ENCODE data around the gene PPP2R2B.

PPP2R2B gene

GRCh38 chr5:146699664-146700418 lies 178.7 kb downstream of the PPP2R2B start:
- no peak for DNase-seq (ENCODE audit: low read depth)

GRCh38 chr5:146699138-146699537 lies 179.4 kb downstream of the PPP2R2B start:
- no peak for DNase-seq (ENCODE audit: low read depth)

- no peak for DNase-seq (ENCODE audit: low read depth)
These were observed 179.9 kb downstream of the PPP2R2B start for GRCh38 chr5:146698651-146699050.

- DNase-seq (ENCODE audit: low read depth), result no peak
These were observed 181.3 kb downstream of the PPP2R2B start for GRCh38 chr5:146697211-146697610.

- no peak for DNase-seq (ENCODE audit: low read depth)
These were observed 182.9 kb downstream of the PPP2R2B start for GRCh38 chr5:146695646-146696045.

- no peak for DNase-seq (ENCODE audit: low read depth)
These were observed 187.6 kb downstream of the PPP2R2B start for GRCh38 chr5:146690880-146691355.

GRCh38 chr5:146687630-146688029 lies 190.9 kb downstream of the PPP2R2B start:
- no peak for DNase-seq (ENCODE audit: low read depth)

- no peak for DNase-seq (ENCODE audit: low read depth)
These were observed 194.7 kb downstream of the PPP2R2B start for GRCh38 chr5:146683861-146684260.

GRCh38 chr5:146682899-146683532 lies 195.5 kb downstream of the PPP2R2B start:
- no peak for DNase-seq (ENCODE audit: low read depth)

- DNase-seq (ENCODE audit: low read depth), result peak; percentile 5
These were observed 196.9 kb downstream of the PPP2R2B start for GRCh38 chr5:146681585-146682105.

GRCh38 chr5:146680846-146681584 lies 197.5 kb downstream of the PPP2R2B start:
- DNase-seq (ENCODE audit: low read depth), result peak; percentile 16

- DNase-seq (ENCODE audit: low read depth), result no peak
These were observed 202.9 kb downstream of the PPP2R2B start for GRCh38 chr5:146675636-146676035.

- no peak for DNase-seq (ENCODE audit: low read depth)
These were observed 205.7 kb downstream of the PPP2R2B start for GRCh38 chr5:146672866-146673265.

- no peak for DNase-seq (ENCODE audit: low read depth)
These were observed 206.8 kb downstream of the PPP2R2B start for GRCh38 chr5:146671561-146672295.

- DNase-seq (ENCODE audit: low read depth), result no peak
These were observed 208.9 kb downstream of the PPP2R2B start for GRCh38 chr5:146669656-146670055.

- DNase-seq (ENCODE audit: low read depth), result peak; percentile 22
These were observed 210.8 kb downstream of the PPP2R2B start for GRCh38 chr5:146667633-146668272.

GRCh38 chr5:146662229-146662628 lies 216.3 kb downstream of the PPP2R2B start:
- DNase-seq (ENCODE audit: low read depth), result peak; percentile 20

GRCh38 chr5:146660376-146660960 lies 218.1 kb downstream of the PPP2R2B start:
- DNase-seq (ENCODE audit: low read depth), result no peak

GRCh38 chr5:146659961-146660360 lies 218.6 kb downstream of the PPP2R2B start:
- no peak for DNase-seq (ENCODE audit: low read depth)

GRCh38 chr5:146656703-146657102 lies 221.9 kb downstream of the PPP2R2B start:
- DNase-seq (ENCODE audit: low read depth), result no peak

- no peak for DNase-seq (ENCODE audit: low read depth)
These were observed 225.0 kb downstream of the PPP2R2B start for GRCh38 chr5:146653560-146653959.

Data from EH (cell line).